ENCODE measurements around the gene DELE1.
"Not testable (repeated sequence)": the region's sequence is repeated elsewhere in the genome, so short reads cannot be mapped to it uniquely, and the experiment has no call there.

DELE1 gene

GRCh38 chr5:141889282-141889871, 34.3 kb upstream of the DELE1 start:
- DNase-seq: no peak

GRCh38 chr5:141890429-141890828, 33.2 kb upstream of the DELE1 start:
- not testable (repeated sequence) for DNase-seq

GRCh38 chr5:141897425-141897824, 26.2 kb upstream of the DELE1 start:
- DNase-seq: no peak

- DNase-seq: no peak
These were observed 25.1 kb upstream of the DELE1 start for GRCh38 chr5:141898448-141899049.

GRCh38 chr5:141902015-141902814, 21.5 kb upstream of the DELE1 start:
- no peak for DNase-seq

GRCh38 chr5:141903261-141903660, 20.4 kb upstream of the DELE1 start:
- no peak for DNase-seq

- no peak for DNase-seq
These were observed 19.1 kb upstream of the DELE1 start for GRCh38 chr5:141904551-141904950.

GRCh38 chr5:141906517-141906916, 17.2 kb upstream of the DELE1 start:
- DNase-seq: no peak

GRCh38 chr5:141906972-141907371, 16.7 kb upstream of the DELE1 start:
- DNase-seq: no peak

- no peak for DNase-seq
These were observed 14.9 kb upstream of the DELE1 start for GRCh38 chr5:141908796-141909195.

GRCh38 chr5:141909212-141909611, 14.5 kb upstream of the DELE1 start:
- no peak for DNase-seq

GRCh38 chr5:141910271-141910673, 13.4 kb upstream of the DELE1 start:
- no peak for DNase-seq

GRCh38 chr5:141913560-141914198, 10.0 kb upstream of the DELE1 start:
- no peak for DNase-seq

- DNase-seq: no peak
These were observed 9.4 kb upstream of the DELE1 start for GRCh38 chr5:141914199-141914743.

GRCh38 chr5:141914797-141915196, 8.9 kb upstream of the DELE1 start:
- no peak for DNase-seq

GRCh38 chr5:141915881-141916336, 7.8 kb upstream of the DELE1 start:
- DNase-seq: no peak

- DNase-seq: no peak
These were observed 7.1 kb upstream of the DELE1 start for GRCh38 chr5:141916522-141916921.

GRCh38 chr5:141917760-141918159, 5.9 kb upstream of the DELE1 start:
- DNase-seq: no peak

GRCh38 chr5:141919218-141920119, 4.2 kb upstream of the DELE1 start:
- no peak for DNase-seq

GRCh38 chr5:141920771-141921170, 2.9 kb upstream of the DELE1 start:
- no peak for DNase-seq

GRCh38 chr5:141922827-141923447, 734 bp upstream of the DELE1 start:
- DNase-seq: not testable (repeated sequence)

- no peak for DNase-seq
These were observed 2.8 kb downstream of the DELE1 start for GRCh38 chr5:141926434-141926833.
